Umbilical cord (tissue), 2 donors: ENCODE results near the gene CDC42EP5. TPM values are rescaled to one million over a fixed set of nuclear protein-coding genes. Genes with fewer than 3 reads are reported as not detected.

ENCODE experiments used
- DNase-seq: peaks from one replicate; pipeline ENCODE4 v3.0.0-alpha.2; 2015; ENCODE audit warnings: low spot score
- total RNA-seq: library from RNA; depleted of rRNA; stranded (reverse); fragments of >200 nt; gene quantifications from one replicate; pipeline ENCODE4 v1.2.3, GENCODE V29; 2014; ENCODE audit warnings: low replicate concordance; ENCODE audit not compliant: insufficient read depth

The CDC42EP5 gene
- total RNA-seq, 1 donor from 2014 or later: 104 TPM

DNA sequence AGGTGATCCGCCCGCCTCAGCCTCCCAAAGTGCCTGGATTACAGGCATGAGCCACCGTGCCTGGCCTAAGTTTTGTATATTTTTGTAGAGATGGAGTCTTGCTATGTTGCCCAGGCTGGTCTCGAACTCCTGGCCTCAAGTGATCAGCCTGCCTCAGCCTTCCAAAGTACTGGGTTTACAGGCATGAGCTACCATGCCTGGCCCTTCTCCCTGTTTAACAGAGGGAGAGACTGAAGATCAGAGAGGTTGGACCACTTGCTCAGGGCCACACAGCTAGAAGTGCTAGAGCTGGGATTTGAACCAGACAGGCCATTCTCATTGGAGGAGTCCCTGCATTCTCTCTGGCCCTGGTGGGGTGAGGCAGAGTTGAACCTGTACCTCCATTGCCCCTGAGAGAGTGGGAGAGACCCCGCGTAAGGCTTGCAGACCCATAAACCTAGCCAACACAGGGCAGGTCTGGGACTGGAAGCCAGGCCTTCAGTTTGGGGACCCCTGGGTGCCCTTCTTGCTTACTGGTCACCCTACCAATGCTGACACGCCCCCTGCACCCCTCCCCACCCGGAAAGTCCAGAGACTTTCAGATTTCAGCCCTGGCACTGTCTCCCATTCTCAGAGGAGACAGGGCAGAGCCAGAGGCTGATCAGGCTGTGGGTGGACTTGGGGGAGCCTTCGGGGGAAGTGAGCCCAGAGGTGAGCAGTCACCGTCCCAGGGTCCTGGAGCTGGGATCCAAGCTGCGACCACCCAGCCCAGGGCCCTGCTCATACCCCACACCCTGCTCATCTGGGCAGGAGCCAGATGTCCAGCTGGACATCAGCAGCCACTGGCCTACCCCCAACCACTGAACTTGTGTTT is 44.5 kb downstream of the CDC42EP5 start:
- no peak for DNase-seq

DNA sequence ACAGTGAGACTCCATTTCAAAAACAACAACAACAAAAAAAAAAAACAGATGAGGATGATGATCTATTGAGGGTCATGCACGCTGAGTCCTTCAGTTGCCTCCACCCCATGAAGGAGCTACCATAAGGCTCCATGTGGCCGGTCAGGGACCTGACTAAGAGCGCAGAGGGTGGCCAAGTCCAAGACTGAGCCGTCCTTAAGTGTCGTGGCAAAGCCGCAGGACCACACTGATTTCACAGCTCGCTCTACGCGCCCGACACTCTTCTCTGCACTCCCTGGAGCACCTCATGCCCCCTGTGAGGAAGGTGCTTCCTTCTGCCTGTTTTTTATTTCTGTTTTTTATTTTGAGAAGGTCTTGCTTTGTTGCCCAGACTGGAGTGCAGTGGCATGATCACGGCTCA is 45.5 kb downstream of the CDC42EP5 start:
- no peak for DNase-seq

DNA sequence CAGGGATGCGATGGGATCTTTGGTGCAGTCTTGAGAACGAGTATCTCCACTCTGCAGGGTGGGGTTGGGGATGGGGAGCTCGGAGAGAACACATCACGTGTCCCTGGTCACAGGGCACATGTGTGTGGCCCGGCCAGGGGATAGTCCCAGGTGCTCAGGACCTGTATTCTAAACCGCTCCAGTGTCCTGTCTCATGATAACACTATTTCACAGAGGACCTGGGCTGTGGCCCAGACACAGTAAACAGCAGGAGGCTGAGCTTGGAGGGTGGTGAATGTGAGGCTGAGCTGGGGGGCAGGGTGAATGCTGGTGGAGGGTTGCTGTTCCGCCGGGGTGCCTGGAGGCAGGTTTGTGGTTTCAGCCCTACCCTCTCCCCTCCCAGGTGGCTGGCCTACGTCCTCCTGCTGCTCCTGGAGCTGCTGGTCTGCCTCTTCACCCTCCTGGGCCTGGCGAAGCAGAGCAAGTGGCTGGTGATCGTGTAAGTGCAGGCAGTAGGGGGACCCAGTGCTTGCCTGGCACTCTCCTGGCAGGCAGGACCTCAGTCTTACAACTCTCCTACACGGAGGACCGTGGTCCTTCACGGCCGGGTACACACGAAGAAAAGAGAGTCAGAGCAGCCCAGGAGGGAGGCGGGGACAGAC is 46.7 kb downstream of the CDC42EP5 start:
- DNase-seq: no peak

DNA sequence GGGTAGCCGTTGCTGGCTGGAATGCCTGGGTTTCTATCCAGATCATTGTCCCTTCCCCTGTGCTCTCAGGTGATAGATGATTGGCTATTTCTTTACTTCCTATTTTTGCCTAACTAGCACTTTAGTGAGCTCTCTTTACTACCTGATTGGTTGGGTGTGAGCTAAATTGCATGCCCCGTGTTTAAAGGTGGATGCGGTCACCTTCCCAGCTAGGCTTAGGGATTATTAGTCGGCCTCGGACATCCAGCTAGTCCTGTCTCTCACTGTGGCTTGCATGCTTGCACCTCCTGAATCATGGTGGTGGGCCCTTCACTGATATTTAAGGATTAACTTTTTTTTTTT is 47.7 kb downstream of the CDC42EP5 start:
- no peak for DNase-seq

DNA sequence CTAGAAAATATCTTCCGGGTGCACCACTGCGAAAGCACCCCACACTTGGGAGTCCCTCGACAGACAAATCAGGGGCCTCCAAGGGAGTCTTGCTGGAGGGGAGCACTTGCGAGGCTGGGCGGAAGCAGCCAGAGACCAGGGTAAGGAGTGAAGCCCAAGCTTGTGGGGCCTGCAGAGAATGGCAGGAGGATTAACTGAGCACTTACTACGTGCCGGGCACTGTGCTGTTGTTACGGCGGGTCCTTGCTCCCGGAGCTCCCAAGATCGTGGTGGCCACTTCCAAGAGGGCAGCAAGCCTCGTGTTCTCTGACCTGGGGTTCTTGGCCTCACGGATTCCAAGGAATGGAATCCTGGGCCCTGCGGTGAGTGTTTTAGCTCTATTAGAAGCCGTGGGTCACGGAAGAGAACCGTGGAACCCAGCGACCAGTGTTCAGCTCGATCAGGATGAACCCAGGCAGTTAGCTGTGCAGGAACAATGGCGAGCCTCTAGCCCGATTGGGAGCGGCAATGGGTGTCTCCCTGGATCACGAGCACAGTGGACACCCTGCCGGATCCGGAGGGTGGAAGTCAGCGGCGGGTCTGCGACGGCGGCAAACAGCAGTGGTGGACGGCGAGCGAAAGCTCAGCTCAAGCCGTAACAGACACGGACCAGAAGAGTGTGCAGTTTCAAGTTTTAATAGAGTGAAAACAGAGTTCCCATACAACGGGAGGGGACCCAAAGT is 48.3 kb downstream of the CDC42EP5 start:
- DNase-seq: no peak

DNA sequence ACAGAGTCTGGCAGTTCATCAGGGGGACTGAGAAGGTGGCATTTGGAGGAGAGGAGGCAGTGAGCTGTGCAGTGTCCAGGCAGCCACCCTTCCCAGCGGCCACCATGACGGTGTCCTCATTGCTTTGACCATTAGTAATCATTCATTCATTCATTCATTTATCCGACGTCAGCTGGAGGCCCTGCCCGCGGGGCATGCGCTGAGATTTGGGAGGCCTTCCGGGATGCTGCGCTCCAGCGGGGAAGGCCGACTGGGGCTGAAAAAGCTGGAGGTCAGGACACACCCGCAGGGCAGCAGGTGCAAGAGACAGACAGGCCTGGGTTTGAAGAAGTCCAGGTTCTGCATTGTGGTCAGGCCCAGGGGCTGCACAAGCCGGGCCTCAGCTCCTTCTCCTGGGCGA is 48.9 kb downstream of the CDC42EP5 start:
- no peak for DNase-seq

DNA sequence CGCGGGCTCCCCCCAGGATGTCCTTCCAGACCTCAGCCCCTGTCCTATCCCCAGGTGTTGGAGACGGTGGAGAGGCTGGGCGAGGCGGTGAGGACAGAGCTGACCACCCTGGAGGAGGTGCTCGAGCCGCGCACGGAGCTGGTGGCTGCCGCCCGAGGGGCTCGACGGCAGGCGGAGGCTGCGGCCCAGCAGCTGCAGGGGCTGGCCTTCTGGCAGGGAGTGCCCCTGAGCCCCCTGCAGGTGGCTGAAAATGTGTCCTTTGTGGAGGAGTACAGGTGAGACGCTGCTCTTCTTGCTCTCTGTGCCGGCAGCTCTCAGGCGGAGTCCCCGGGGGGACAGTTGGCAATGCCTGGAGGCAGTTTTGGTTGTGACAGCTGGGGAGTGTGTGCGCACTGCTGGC is 51.0 kb downstream of the CDC42EP5 start:
- DNase-seq: no peak

DNA sequence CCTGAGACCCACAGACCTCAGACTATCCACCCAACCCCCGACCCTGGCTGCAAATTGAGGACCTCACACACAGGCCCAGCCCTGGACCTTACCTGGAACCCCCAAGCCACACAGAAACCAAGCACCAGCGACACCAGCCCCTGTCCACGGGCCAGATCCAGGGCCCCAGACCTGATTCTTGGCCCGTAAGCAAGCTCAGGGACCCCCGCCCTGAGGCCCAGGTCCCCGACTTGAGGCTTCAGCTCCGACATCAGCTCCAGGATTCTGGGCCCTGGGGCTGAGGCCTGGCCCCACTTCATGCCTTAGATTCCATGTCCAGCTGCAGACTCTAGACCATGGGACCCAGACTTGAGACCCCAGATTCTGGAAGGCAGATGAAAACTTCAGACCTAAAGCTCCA is 51.6 kb downstream of the CDC42EP5 start:
- no peak for DNase-seq

DNA sequence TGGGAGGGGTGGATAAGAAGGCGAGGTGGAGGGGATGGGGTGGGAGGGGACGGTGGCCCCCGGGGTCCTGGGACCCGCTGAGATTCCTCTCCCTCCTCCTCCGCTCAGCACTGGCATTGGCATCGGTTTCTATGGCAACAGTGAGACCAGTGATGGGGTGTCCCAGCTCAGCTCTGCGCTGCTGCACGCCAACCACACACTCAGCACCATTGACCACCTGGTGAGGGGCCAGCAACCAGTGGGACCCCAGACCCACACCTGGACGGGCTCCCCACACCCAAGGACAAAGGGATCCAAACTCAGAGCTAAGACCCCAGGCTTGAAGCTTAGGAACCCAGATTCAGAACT is 52.0 kb downstream of the CDC42EP5 start:
- DNase-seq: no peak

DNA sequence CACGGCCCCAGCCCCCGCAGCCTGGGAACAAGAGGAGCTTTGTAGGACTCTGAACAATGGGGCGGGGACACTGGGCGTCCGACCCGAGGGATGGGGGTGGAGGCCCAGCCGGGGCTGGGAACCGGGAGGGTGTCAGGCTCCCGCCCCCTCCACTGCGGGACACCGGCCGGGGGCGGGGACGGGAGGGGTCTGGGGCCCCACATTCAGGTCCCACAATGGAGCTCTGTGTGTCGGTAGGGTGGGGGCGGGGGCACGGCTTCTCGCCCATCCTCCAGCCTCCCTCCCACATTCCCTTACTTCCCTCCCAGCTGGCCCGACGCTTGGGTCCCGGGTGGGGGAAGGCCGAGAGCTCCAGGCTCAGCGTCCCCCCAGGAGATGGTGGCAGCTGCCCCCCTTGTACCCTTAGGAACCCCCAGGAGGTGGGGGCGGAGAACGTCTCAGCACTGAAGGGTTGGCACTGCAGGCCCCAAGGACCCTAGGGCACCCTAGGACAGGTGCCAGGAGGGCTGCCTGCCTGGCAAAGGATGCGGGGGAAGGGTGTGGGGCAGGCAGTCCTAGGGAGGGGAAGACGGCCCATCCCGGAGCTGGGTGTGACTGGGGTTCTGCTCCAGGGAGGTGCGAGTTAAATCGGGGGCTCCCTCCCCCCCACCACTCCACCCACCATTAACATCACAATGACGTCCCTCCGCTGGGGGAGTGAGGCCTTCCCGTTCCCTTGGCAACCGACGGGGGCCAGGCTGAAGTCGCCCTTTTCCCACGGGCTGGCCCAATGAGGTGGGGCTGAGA is 52.5 kb downstream of the CDC42EP5 start:
- DNase-seq: peak; percentile 61

DNA sequence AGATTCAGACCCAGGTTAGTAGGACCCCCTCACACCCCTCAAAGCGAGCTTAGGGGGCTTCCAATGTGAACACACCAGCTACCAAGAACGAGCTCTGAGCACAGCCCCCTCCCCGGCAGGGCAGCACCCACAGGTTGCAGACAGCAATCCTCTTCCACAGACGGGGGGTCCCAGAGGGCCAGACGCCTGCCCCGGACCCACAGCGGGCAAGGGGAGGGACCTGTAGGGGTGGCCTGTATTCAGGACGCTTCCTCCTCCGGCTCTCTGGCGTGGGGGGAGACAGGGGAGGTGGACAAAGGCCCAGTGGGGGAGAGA is 53.1 kb downstream of the CDC42EP5 start:
- DNase-seq: no peak

DNA sequence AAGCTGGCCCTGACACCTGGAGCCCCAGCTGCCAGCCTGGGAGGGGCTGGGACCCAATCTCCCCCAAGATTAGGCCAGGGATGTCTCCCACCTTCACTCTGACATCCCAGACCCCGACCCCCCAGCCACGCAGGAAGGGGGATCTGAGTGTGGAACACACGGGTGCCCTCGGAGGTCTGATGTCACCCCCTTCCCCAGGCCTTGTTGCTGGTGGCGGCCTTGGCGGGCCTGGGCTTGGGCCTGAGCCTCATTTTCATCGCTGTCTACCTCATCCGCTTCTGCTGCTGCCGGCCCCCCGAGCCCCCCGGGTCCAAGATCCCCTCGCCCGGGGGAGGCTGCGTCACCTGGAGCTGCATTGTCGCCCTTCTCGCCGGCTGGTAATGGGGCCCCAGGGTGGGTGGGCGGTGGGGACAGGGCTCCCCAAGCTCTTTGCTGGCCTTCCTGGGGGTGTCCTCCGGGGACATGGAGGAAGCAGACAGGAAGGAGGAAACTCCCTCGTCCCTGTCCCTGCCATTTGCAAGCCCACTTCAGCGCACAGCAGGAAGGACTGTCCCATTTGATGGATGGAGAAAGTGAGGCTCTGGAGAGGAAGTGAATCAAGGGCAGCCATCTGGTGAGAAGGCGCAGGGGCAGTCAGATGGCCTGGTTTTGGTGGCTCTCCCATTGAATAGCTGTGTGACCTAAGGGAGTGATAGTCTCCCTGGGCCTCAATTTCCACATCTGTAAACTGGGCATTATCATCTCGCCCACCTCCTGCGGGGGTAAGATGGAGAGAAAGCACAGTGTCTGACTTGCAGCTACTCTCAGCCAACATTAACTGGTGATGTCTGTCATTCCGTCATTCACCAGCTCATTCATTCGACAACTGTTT is 53.9 kb downstream of the CDC42EP5 start:
- no peak for DNase-seq

DNA sequence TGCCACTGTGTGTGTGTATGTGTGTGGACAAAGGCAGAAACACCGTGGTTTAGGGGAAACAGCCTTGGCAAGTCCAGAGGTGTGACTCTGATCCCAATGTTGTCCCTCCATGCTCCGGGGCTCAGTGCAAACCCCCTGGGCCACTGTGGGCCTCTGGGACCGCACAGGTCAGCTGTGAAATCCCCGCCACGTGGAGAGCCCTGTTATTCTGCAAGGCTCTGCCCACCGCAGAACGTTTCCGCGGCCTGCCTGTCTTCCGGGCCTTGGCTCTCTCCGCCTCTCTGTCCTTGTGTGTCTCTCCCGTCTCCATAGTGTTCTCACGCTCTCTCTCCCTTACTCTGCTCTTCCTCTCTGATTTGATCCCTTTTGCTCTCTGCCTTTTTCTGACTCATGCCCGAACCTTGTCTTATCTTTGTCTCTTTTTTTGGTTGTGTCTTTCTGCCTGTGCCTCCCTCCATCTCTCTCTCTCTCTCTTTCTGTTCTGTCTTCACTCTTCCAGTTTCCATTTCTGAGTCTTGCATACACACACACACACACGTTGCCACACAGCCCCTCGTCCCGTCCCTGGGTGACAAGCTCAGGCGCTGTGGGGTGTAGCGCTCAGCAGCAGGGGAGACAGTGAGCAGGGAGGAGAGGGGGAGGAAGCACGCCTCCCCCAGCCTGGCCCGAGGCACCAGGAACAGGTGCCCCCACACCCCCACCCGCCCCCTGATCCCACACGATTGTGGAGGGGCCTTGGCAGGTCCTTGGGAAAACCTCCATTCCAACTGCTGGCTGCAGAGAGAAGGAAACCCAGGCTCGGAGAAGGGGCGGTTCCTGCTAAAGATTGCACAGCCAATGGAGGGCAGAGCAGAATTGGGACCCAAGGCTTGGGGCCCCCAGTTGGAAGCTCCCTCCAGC is 54.8 kb downstream of the CDC42EP5 start:
- DNase-seq: peak; percentile 89

DNA sequence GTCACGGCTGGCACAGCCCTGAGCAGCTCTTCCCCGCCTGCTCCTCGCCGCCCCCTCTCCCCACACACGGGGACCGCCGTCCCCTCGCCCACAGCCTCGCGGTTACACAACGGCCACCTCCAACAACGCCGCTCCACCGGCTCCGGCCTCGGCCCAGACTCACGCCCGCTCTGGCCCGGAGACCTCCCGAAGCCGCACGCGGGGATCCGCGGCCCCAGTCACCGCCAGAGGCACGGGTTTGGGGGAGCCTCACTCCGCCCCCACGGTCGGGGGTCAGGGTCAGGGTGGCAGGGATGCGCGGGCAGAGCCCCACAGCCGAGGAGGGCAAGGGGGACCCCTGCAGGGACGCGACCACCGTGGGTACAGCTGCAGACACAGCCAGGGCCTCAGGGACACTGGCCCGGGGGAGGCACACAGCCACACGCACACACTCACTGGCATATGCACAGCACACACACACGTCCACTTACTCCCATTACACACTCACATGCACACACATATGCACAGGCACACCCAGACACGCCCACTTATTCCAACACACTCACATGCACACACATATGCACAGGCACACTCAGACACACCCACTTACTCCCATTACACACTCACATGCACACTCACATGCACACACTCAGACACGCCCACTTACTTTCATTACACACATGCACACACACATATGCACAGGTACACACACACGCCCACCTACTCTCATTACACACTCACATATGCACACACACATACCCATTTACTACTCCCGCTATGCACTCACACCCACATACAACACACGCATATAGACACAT is 56.2 kb downstream of the CDC42EP5 start:
- DNase-seq: no peak

DNA sequence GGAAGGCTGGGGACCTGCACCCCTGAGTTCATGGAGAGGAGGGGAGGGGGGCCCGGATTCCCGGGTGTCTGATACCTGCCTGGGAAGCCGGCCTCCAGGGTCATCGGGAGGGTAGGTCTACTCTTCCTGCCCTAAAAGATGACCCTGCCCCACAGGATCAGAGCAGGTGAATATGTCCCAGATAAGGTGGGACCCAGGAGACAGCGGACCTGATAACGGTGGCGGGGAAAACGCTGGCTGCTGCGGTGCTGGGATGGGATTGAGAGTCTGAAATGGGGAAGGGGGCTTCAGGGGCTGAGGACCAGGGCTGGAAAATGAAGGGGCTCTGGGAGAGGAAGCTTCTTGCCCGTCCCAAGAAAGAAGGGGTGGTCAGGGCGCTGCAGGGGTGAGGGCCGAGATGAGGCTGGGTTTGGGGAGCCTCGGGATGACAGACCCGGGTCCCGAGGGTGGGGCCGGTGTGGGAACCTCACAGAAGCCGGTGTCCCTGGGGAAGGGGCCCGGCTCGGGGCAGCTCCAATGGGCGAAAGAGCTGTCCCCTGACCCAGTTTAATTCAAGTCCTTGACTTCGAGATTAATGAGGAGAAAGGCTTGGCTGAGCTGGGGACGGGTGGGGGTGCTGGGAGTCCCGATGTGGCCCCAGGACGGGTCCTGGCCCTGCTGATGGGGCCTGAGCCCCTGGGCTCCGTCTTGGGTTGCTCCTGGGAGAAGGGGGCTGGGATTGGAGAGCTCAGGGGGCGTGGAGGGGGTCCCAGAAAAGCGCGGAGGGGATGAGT is 57.0 kb downstream of the CDC42EP5 start:
- no peak for DNase-seq

DNA sequence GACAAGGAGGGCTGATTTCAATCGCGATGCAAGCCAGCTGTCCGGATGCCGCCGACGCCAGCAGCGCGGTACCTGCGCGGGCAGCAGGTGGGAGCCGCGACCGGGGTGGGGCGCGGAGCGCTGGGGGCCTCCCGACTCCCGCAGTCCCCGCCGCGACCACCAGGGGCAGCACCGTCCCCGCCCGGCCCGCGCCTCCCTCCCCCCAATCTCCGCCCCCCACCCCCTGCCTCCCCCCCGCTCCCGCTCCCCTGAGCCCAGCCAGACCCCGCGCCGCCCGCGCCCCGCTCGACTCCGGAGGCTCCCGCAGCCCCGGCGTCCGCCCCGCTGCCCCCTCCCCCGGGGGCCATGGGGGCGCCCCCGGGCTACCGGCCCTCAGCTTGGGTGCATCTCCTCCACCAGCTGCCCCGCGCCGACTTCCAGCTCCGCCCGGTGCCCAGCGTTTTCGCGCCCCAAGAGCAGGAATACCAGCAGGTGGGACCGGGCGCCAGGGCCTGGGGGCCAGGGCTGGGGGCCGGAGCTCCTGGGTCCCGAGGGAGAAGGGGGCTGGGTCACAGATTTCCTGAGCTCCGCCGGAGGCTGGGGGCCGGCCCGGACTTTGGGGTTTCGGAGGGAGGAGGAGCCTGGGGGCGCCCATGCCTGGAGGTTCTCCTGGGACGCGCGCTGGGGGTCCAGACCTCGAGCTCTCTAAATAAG is 57.7 kb downstream of the CDC42EP5 start, which contains the start of gene TTYH1:
TTYH1 (plus strand) TSS at position 257 of the 693 bp plus-strand sequence; CDS start at position 346, 89 bp downstream.
- DNase-seq: no peak
